ENCODE measurements around the gene DAND5.

DNA sequence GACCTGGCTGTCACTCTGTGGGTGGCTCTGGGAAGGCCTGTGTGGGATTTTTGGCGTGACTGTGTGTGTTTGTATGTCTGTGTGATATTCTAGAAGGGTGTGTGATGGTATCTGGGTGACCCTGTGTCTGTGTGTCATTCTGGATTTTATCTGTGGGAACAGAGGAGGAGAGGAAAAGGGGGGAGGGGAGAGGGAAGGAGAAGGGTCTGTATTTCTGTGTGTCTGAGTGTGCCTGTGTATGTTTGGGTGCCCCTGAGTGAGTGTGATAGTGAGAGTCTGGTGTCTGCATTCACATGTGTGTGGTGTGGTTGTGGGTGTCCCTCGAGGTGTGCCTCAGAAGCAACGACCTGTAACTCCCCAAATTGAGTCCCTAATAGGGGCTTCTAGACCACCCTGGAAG, 17.8 kb downstream of the DAND5 start:
- TF ChIP-seq GATA2 (IDR thresholded peaks at IDR 0.05; ENCODE audit: low read depth, low read length) (no peak), GATA3 (IDR thresholded peaks at IDR 0.05; ENCODE audit: low read depth, low read length) (no peak)
